GM15510 (cell line): ENCODE data around the gene CCER1.

Experiments
- POLR2A ChIP-seq: IDR thresholded peaks from 3 replicates; pipeline ENCODE4 v1.6.1; 2011; ENCODE audit warnings: borderline replicate concordance; ENCODE audit not compliant: insufficient read length; ENCODE audit errors: extremely low read depth

CCER1 gene

DNA sequence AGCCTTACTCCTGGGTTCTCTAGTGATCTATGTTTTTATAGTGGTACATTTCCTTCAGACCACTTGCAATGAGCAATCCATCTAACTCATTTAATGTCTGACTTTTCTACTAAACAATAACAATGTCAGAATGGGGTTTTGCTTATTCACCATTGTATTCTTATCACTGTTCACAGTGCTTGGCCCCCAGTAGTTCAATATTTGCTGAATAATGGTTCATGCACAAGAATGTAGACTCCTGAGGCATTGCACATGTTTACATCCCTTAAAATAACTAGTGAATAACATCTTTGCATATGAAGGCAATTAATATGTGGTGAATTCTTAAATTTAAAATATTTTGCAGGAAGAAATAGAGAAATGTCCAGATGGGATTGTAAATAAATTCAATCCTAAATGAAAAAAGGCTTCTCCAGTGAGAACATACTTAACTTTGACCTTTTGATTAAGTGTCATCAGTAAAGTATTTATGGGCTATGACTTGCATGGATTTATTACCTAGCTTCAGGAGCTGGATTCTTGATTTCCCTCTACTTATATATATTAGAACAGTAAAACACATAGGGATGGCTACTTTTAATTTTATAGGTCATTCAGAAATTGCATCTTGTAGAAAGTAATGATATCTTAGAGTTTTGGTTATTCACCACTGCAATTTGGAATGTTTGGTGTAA is 3.4 kb downstream of the CCER1 start:
- TF ChIP-seq POLR2A = no peak

DNA sequence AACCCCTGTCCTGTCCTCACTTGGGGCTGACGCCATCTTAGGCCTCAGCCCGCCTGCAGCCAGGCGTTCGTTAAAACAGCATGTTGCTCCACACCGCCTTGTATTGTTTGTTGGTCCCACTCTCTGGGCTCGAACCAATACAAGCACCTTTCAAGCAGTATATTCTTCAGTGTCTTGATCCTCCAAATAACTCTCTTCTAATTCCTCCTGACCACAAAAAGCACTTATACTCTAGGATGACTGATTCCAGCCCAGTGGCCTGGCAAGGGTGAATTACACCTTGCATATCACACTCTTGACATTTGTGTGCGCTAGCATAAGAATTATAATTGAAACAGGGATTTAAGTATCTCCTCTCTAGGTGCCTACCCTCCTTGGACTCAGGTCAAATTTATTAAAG is 7.1 kb downstream of the CCER1 start:
- TF ChIP-seq POLR2A = no peak

DNA sequence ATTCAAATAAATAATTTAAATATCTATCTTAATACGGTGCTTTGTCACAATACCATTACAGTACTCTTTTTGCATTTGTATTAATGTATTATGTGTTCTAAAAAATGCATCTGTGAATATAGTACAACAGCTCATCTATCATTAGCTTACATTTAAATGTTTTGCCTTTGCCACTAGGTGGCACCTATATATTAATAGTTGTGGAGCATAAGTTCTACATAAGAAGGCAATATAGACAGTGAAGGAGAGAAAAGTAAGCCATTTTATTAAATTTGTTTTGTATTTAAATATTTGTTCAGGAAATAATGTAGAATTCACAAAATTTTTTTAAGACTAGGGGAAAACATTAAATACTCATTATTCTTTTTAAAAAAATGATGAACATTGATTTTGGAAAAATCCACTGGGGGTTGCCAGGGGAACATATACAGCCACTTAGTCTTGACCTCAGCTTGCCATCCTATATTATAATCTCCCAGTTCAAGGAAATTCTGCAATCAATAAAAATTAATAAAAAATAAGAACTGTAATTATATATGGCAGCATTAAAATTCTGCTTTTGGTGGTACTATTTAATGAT is 9.8 kb downstream of the CCER1 start:
- no peak for TF ChIP-seq POLR2A

DNA sequence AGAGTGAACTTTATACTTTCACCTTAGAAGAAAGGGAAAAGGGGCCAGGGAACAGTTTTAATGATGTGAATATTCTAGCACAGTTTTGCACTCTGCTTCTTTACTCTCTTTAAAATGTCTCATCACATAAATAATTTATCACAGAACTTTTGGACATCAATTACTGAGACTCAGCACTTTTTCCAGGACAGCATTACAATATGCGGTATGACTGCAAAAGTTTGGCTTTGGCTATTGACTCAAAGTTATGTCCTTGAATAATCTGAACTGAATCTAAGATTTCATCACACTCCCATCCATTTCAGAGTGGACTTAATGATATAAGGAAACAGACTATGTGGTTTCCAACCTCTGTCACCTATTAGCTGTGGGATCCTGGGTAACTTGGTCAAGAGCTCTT is 11.7 kb downstream of the CCER1 start:
- TF ChIP-seq POLR2A = no peak

DNA sequence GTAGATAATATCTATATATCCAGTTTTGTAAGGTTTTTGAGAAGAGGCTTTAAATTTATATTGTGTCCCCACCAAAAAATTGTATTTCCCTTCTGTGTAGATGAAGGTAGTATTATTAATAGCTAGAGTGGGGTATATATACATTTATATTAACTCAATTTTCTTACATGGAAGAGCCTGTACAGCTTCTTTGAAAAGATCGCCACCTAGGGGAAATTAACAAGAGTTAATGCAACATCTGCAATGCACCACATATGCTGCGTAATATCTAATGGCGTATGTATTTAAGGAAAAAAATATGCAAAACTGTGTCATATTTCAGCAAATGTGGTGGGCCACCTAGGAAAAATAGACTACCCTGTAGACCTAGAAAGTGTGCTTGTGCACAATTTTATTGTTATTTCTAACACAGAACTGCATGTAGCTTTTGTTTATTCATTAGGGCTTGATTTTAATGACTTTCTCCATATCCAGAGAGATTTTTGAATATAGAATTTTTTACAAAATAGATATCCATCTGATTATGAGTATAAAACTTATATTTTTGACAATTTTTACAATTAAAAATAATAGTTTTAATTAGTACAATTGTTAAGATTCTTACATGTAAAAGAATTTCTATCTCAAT is 14.0 kb downstream of the CCER1 start:
- TF ChIP-seq POLR2A = no peak

DNA sequence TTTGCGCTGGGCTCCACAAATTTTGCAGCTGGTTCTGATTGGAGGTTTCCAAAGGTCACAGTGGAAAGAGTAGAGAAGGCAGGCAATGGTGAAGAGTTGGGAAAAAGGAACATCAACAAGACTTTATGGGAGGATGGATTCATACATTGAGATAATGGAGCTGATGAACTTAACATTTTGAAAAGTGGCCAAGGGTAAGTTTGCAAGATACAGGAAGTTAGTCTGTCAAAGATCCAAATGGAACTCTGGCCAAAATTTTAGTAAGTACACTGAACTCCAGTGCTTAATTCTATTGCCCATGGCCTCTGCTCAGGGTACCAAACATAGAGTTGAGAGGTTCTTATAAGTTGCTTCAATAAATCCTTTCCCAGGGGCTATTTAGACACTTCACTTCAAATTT is 15.6 kb downstream of the CCER1 start:
- no peak for TF ChIP-seq POLR2A

DNA sequence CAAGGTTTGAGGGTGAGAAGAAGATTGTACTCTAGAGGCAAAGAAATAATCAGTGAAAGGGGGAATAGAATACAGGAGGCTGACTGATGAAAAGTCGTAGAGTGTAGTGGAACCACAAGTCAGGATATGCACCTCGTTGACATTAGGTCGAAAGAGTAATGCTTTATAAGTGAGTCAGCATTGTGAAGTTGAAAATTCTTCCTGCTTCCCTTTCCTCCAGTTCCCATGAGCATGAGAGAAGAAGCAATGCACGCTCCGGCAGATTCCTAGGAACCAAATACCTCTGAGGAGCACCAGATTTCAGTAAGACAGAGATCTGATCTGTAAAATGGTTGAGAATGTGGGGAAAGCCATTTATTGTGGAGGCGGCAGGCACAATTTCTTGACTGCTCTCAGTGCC is 16.5 kb downstream of the CCER1 start:
- TF ChIP-seq POLR2A = no peak

DNA sequence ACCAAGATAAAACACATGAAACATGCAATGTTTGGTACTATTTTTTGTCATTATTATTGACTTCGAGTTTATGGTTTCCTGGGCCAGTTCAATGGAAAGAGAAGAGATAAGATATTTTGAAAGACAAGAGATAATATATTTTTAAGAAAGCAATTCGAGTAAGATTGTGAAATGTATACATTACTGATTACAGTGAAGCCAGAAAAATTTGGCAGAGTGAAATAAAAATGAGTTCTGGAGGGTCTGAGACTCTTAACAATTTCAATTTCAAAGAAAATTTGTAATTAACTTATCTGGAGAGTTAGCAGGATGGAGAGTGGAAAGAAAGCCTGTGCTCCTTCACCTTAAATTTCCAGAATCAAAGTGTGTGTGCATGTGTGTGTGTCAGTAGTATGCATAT is 17.3 kb downstream of the CCER1 start:
- TF ChIP-seq POLR2A = no peak

DNA sequence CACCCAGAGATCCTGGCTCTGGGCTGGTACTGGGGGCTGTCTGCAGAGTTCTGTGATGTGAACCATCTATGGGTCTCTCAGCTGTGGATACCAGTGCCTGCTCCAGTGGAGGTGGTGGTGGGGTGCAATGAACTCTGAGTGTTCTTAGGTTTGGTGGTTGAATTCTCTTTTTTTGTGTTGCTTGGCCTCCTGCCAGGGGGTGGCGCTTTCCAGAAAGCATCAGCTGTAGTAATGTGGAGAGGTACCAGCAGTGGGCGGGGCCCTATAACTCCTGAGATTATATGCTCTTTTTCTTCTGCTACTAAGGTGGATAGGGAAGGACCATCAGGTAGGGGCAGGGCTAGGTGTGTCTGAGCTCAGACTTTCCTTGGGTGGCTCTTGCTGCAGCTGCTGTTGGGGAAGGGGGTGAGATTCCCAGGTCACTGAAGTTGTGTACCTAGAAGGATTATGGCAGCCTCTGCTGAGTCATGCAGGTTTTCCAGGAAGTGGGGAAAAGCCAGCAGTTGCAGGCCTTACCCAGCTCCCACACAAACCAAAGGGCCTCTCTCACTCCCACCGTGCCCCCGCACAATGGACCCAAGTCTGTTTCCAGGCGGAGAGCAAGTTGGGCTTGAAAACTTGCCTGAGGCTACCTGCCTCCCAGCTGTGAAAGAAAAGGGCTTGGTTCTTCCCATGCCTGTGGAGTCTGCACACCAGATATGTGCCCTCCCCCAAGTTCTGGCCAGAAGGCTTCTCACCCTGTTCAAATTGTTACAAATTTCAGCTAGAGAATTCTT is 18.6 kb downstream of the CCER1 start:
- TF ChIP-seq POLR2A = no peak

DNA sequence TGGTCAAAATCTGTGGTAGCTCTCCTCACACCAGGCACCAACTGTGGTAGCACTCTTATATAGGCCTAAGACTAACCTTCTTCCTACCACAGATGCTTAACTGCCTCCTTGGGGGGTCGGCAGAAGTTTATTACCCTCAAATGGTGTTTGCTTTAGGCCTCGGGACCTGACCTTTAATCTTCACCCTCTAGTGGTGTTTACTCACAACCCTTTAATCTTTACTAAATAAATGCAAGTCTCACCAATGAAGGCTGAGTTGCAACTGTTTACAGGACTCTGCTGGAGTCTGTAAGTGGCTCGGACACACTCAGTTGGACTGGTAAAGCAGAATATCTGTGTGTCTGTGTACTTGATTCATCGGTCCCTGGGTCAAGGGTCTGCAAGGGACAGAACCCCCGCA is 29.4 kb downstream of the CCER1 start:
- TF ChIP-seq POLR2A = no peak

DNA sequence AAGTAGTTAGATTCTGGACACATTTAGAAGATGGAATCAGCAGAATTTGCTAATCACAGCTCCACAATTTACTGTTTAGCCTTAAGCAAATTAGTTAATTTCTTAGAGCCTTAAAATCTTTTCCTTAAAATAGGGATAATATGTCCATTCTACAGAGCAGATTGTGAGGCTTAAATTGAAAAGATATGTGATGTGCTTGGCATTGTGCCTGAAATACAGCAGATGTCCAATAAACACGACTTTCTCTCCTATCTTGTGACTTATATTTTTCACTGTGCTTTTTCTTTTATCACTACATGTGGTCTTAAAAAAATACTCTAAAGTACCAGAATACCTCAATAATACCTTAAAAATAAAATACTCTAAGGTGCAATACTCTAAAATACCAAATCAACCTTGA is 30.6 kb downstream of the CCER1 start:
- no peak for TF ChIP-seq POLR2A

DNA sequence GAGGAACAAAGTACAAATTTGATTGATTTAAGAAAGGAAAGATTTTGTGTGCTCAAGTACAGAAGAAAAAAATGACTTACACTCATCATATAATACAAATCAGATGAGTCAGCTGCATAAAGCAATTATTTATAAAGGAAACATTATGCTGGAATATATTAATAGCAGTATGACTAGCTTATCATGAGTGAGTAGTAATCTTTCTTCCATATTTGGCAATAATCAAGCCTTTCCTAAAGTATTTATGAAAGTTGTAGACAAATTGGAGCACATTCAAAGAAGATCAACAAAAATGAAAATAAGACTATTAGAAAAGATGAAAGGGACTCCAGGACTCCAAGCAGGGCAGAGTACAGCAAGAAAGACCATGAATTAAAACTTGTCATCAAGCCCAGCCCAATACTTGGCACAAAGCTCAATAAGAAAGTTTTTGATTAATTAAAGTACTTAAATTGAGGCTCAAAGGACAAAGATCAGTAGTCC is 32.8 kb downstream of the CCER1 start:
- no peak for TF ChIP-seq POLR2A

DNA sequence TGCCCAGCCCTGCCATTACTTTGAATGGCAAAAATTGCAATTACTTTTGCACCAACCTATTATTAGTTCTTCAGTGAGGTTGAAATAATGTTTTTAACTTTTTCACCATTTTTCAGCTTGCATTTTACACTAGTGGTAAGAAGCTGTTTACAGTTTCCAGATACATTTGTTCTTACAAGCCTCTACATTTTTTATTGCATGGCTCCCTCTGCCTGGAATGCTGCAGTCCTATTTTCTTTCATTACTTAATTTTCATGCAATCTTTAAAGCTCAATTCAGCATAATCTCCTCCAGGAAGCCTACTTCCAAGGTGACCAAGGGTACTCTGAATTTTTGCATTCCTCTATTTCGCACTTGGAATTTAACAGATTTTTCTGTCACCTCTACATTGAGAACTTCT is 33.4 kb downstream of the CCER1 start:
- TF ChIP-seq POLR2A = no peak

DNA sequence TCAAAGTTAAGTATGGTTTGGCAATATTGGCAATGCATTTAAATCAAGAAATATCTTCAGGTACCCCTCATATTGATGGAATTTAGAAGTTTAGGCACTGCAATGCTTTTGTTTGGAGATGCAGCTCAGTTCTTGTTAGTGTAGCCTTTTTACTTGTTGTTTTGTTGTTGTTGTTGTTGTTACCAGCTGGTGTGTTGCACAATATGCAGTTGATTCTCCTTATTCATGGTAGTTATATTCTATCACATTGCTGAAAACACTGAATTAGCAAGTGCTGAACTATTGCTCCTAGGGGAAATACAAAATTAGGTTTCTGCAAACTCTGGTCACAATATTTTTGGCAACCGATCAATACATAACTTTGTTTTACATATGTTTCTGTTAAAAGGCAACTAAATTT is 34.8 kb downstream of the CCER1 start:
- TF ChIP-seq POLR2A = no peak

DNA sequence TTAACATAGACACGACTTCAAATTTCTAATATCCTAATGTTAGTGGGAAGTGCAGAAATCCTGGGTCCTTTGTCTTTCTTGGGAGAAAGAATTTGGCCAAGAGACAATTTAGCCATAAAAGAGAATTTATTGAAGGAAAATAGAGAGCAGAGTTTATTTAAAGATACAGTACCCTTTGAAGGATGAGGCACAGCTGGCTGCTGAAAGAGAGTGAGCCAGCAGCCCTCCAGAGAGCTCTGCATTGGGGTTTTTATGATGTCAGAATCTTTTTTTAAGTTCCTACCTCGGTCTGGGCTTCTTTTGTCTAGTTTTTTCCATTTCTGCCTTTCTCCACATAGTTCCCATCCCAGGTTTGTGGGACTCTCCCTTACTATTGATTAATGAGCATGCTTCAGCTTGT is 37.5 kb downstream of the CCER1 start:
- TF ChIP-seq POLR2A = no peak
